ENCODE results near the gene TTC19.

The TTC19 gene

GRCh38 chr17:15999141-15999973 lies at the start of gene TTC19, which contains the start of gene ZSWIM7:
Gene TTC19 (plus strand): TSS chr17:15999824. CDS start chr17:15999849, 25 bp downstream.
Gene ZSWIM7 (minus strand): TSS chr17:15999704. CDS start chr17:15999594, 110 bp downstream.
- peak within 1 kb of the TSS; percentile 98 for H3K27ac Mint-ChIP-seq
- H3K36me3 Mint-ChIP-seq = peaks cover 36% of the 10 kb centered on the region
- H3K27me3 Mint-ChIP-seq = no peaks in the 10 kb centered on the region
- DNase-seq = peak; percentile 96
- H3K4me1 Mint-ChIP-seq = peaks cover 41% of the 10 kb centered on the region
- H3K4me3 Mint-ChIP-seq = peak within 1 kb of the TSS; percentile 89
- CTCF ChIA-PET = interaction anchor here (0.7 to 2.7 kb wide), 6 partner anchors 29 to 501 kb away, joined by 3 to 14 read pairs (median 7); partner anchors contain the start of gene ADORA2B
- H3K9me3 Mint-ChIP-seq = no peaks in the 10 kb centered on the region

- CTCF ChIA-PET = no interaction called here
- Mint-ChIP-seq H3K27ac (no peak overlapping the region), H3K27me3 (peaks cover 56% of the 10 kb centered on the region)
Observed at GRCh38 chr17:15951368-15952047, 48.1 kb upstream of the TTC19 start.

GRCh38 chr17:15952048-15952532 lies 47.5 kb upstream of the TTC19 start:
- Mint-ChIP-seq H3K9me3 (no peaks in the 10 kb centered on the region), H3K27ac (no peak overlapping the region), H3K4me1 (peaks cover under 1% of the 10 kb centered on the region)

More at GRCh38 chr17:15951368-15952047, 48.1 kb upstream of the TTC19 start:
- DNase-seq = no peak
- Mint-ChIP-seq H3K9me3 (no peaks in the 10 kb centered on the region), H3K4me3 (no peak overlapping the region), H3K4me1 (no peaks in the 10 kb centered on the region), H3K36me3 (no peaks in the 10 kb centered on the region)

GRCh38 chr17:15952916-15953790 lies 46.5 kb upstream of the TTC19 start:
- DNase-seq = no peak
- CTCF ChIA-PET = no interaction called here
- Mint-ChIP-seq H3K27ac (no peak overlapping the region), H3K9me3 (no peaks in the 10 kb centered on the region), H3K4me3 (no peak overlapping the region), H3K4me1 (peaks cover 8% of the 10 kb centered on the region), H3K27me3 (peaks cover 56% of the 10 kb centered on the region), H3K36me3 (no peaks in the 10 kb centered on the region)

More at GRCh38 chr17:15952048-15952532, 47.5 kb upstream of the TTC19 start:
- CTCF ChIA-PET = interaction anchor here (0.6 kb wide), 1 partner anchor 9 kb away, joined by 3 read pairs; no protein-coding TSS in a partner anchor
- Mint-ChIP-seq H3K4me3 (no peak overlapping the region), H3K36me3 (no peaks in the 10 kb centered on the region), H3K27me3 (peaks cover 55% of the 10 kb centered on the region)
- no peak for DNase-seq

GRCh38 chr17:15954222-15954621 lies 45.4 kb upstream of the TTC19 start:
- DNase-seq = no peak
- Mint-ChIP-seq H3K4me1 (peaks cover 18% of the 10 kb centered on the region), H3K4me3 (no peak overlapping the region), H3K9me3 (no peaks in the 10 kb centered on the region), H3K36me3 (no peaks in the 10 kb centered on the region), H3K27ac (no peak overlapping the region), H3K27me3 (peaks cover 56% of the 10 kb centered on the region)
- CTCF ChIA-PET = no interaction called here

GRCh38 chr17:15955793-15956541 lies 43.7 kb upstream of the TTC19 start:
- no peaks in the 10 kb centered on the region for H3K36me3 Mint-ChIP-seq
- H3K27ac Mint-ChIP-seq = no peak overlapping the region
- no peak for DNase-seq
- CTCF ChIA-PET = interaction anchor here (0.6 kb wide), 1 partner anchor 442 kb away, joined by 3 read pairs; no protein-coding TSS in a partner anchor
- H3K9me3 Mint-ChIP-seq = no peaks in the 10 kb centered on the region
- H3K4me1 Mint-ChIP-seq = peaks cover 25% of the 10 kb centered on the region
- H3K27me3 Mint-ChIP-seq = peaks cover 46% of the 10 kb centered on the region
- no peak overlapping the region for H3K4me3 Mint-ChIP-seq

GRCh38 chr17:15957206-15957605 lies 42.4 kb upstream of the TTC19 start:
- H3K4me1 Mint-ChIP-seq = peaks cover 28% of the 10 kb centered on the region
- no peaks in the 10 kb centered on the region for H3K9me3 Mint-ChIP-seq
- H3K27me3 Mint-ChIP-seq = peaks cover 42% of the 10 kb centered on the region
- no peak for DNase-seq
- H3K27ac Mint-ChIP-seq = no peak overlapping the region
- H3K4me3 Mint-ChIP-seq = no peak overlapping the region
- CTCF ChIA-PET = no interaction called here
- H3K36me3 Mint-ChIP-seq = no peaks in the 10 kb centered on the region

GRCh38 chr17:15957608-15958307 lies 41.9 kb upstream of the TTC19 start:
- no peaks in the 10 kb centered on the region for H3K9me3 Mint-ChIP-seq
- H3K27ac Mint-ChIP-seq = no peak overlapping the region
- H3K4me1 Mint-ChIP-seq = peaks cover 28% of the 10 kb centered on the region
- no peak for DNase-seq
- no peak overlapping the region for H3K4me3 Mint-ChIP-seq
- CTCF ChIA-PET = interaction anchor here (0.9 to 2.5 kb wide), 2 partner anchors 23 to 41 kb away, joined by 3 to 14 read pairs; partner anchors contain the start of genes TTC19 and ZSWIM7
- peaks cover 40% of the 10 kb centered on the region for H3K27me3 Mint-ChIP-seq
- H3K36me3 Mint-ChIP-seq = no peaks in the 10 kb centered on the region

GRCh38 chr17:15958484-15958854 lies 41.2 kb upstream of the TTC19 start:
- H3K27me3 Mint-ChIP-seq = peaks cover 36% of the 10 kb centered on the region
- CTCF ChIA-PET = interaction anchor here (0.9 to 2.5 kb wide), 4 partner anchors 13 to 40 kb away, joined by 3 to 14 read pairs (median 4); partner anchors contain the start of genes ADORA2B, TTC19 and ZSWIM7
- DNase-seq = no peak
- H3K27ac Mint-ChIP-seq = no peak overlapping the region
- no peak overlapping the region for H3K4me3 Mint-ChIP-seq
- no peaks in the 10 kb centered on the region for H3K36me3 Mint-ChIP-seq
- peaks cover 28% of the 10 kb centered on the region for H3K4me1 Mint-ChIP-seq
- H3K9me3 Mint-ChIP-seq = no peaks in the 10 kb centered on the region

GRCh38 chr17:15963670-15964110 lies 35.9 kb upstream of the TTC19 start:
- DNase-seq = no peak
- Mint-ChIP-seq H3K27ac (no peak overlapping the region), H3K4me3 (no peak overlapping the region), H3K4me1 (peaks cover 28% of the 10 kb centered on the region), H3K36me3 (no peaks in the 10 kb centered on the region), H3K27me3 (peaks cover 27% of the 10 kb centered on the region), H3K9me3 (no peaks in the 10 kb centered on the region)
- CTCF ChIA-PET = no interaction called here

- no peak overlapping the region for H3K27ac Mint-ChIP-seq
- H3K36me3 Mint-ChIP-seq = no peaks in the 10 kb centered on the region
- H3K4me3 Mint-ChIP-seq = no peak overlapping the region
- H3K27me3 Mint-ChIP-seq = peaks cover 38% of the 10 kb centered on the region
- no peaks in the 10 kb centered on the region for H3K9me3 Mint-ChIP-seq
- H3K4me1 Mint-ChIP-seq = peaks cover 15% of the 10 kb centered on the region
- DNase-seq = no peak
- CTCF ChIA-PET = no interaction called here
Observed at GRCh38 chr17:15965528-15965927, 34.1 kb upstream of the TTC19 start.

- CTCF ChIA-PET = no interaction called here
- Mint-ChIP-seq H3K4me1 (peaks cover 15% of the 10 kb centered on the region), H3K9me3 (no peaks in the 10 kb centered on the region), H3K27me3 (peaks cover 44% of the 10 kb centered on the region), H3K4me3 (no peak overlapping the region), H3K27ac (no peak overlapping the region), H3K36me3 (no peaks in the 10 kb centered on the region)
- DNase-seq = no peak
Observed at GRCh38 chr17:15966183-15966878, 33.3 kb upstream of the TTC19 start.
